Right atrium auricular region (tissue), 2 donors: ENCODE results near the gene RGS11. TPM values are rescaled to one million over a fixed set of nuclear protein-coding genes. Genes with fewer than 3 reads are reported as not detected.

Experiments used
- DNase-seq: peaks from one replicate; pipeline ENCODE4 v3.0.0-alpha.2; 2019; ENCODE audit warnings: low spot score
- H3K27ac ChIP-seq, 2 donors: fragments of 200-600 bp; sonication (generic); 1 replicate in 1 of 2; 2 replicates in 1 of 2; pipeline ENCODE4 v1.5.1; 2016 to 2019
- H3K27me3 ChIP-seq, 2 donors: fragments of 200-600 bp; sonication (generic); one replicate each; pipeline versions ENCODE4 v1.5.1 to v1.6.0; 2017 to 2019
- H3K36me3 ChIP-seq: fragments of 200-600 bp; sonication (generic); one replicate; pipeline ENCODE4 v1.5.1; 2016
- H3K4me1 ChIP-seq, 2 donors: fragments of 200-600 bp; sonication (generic); one replicate each; pipeline versions ENCODE4 v1.5.1 to v1.6.0; 2017 to 2019
- H3K4me3 ChIP-seq, 2 donors: fragments of 200-600 bp; sonication (generic); 1 replicate in 1 of 2; 2 replicates in 1 of 2; pipeline ENCODE4 v1.5.1; 2017 to 2019; ENCODE audit warnings: mild to moderate bottlenecking in 1 of 2, moderate library complexity in 1 of 2
- H3K9me3 ChIP-seq, 2 donors: fragments of 200-600 bp; sonication (generic); one replicate each; pipeline ENCODE4 v1.5.1; 2019
- CTCF ChIP-seq, 2 donors: fragments of 200-600 bp; sonication (generic); IDR thresholded peaks; one replicate each; pipeline ENCODE4 v1.5.1; 2019; ENCODE audit warnings: antibody characterized with exemption in 2 of 2
- total RNA-seq, 2 donors: library from RNA; depleted of rRNA; stranded (reverse); fragments of >200 nt; gene quantifications; one replicate each; pipeline ENCODE4 v1.1.0, GENCODE V29; 2016

The RGS11 gene
- total RNA-seq, 2 donors from 2014 or later: 8.3 to 9.0 TPM

DNA sequence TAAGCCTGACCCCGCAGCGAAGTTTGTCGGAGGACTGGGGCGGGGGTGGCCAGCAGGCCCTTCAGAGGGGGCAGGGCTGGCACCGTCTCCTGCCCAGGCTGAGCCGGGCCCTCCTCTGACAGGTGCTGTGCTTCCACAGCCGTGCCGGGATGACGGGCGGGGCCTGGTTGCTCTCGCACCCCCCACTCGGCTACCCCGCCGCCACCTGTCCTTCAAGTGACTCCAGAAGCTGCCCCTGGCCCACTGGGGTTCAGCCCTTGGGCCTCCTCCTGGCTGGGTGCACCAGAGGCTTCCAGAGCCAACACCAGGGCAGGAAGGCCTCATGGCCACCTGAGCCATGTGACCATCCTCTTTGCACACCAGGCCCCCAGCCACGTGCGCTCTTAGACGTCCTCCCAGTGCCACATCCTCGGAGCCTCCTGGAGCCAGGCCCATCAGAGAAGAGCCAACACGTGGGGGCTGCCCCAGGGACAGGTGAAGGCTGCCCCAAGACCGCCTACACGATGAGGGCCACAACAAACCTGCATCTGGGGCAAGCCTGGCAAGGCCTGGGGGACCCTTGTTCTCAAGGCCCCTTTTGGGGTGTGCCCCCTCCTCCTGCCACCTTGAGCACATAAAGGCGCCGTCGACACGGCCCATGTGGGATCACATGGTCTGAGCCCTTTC lies 14.4 kb upstream of the RGS11 start:
- no peak for TF ChIP-seq CTCF (IDR thresholded peaks at IDR 0.05)
- Histone ChIP-seq H3K4me3 (no peak overlapping the region), H3K27me3 (no peaks in the 10 kb centered on the region), H3K36me3 (peaks cover 38% of the 10 kb centered on the region), H3K4me1 (no peaks in the 10 kb centered on the region), H3K9me3 (no peaks in the 10 kb centered on the region), H3K27ac (no peak overlapping the region)
- DNase-seq: no peak

- Histone ChIP-seq H3K4me1 (no peaks in the 10 kb centered on the region), H3K36me3 (peaks cover 38% of the 10 kb centered on the region), H3K27me3 (no peaks in the 10 kb centered on the region), H3K4me3 (no peak overlapping the region), H3K9me3 (no peaks in the 10 kb centered on the region), H3K27ac (no peak overlapping the region)
- no peak for DNase-seq
- TF ChIP-seq CTCF (IDR thresholded peaks at IDR 0.05): no peak
These were observed 13.8 kb upstream of the RGS11 start for GRCh38 chr16:289395-289997.

- H3K36me3 ChIP-seq: peaks cover 38% of the 10 kb centered on the region
These were observed 12.5 kb upstream of the RGS11 start for GRCh38 chr16:287981-288920.

GRCh38 chr16:287298-287811 lies 11.6 kb upstream of the RGS11 start:
- no peak for DNase-seq
- Histone ChIP-seq H3K4me1 (no peaks in the 10 kb centered on the region), H3K27me3 (no peaks in the 10 kb centered on the region), H3K27ac (no peak overlapping the region), H3K36me3 (peaks cover 33% of the 10 kb centered on the region), H3K4me3 (no peak overlapping the region), H3K9me3 (no peaks in the 10 kb centered on the region)
- no peak for TF ChIP-seq CTCF (IDR thresholded peaks at IDR 0.05)

More at GRCh38 chr16:287981-288920, 12.5 kb upstream of the RGS11 start:
- H3K4me1 ChIP-seq: no peaks in the 10 kb centered on the region
- DNase-seq: no peak
- TF ChIP-seq CTCF (IDR thresholded peaks at IDR 0.05): no peak
- no peak overlapping the region for H3K27ac ChIP-seq
- no peaks in the 10 kb centered on the region for H3K27me3 ChIP-seq
- H3K4me3 ChIP-seq: no peak overlapping the region
- no peaks in the 10 kb centered on the region for H3K9me3 ChIP-seq

DNA sequence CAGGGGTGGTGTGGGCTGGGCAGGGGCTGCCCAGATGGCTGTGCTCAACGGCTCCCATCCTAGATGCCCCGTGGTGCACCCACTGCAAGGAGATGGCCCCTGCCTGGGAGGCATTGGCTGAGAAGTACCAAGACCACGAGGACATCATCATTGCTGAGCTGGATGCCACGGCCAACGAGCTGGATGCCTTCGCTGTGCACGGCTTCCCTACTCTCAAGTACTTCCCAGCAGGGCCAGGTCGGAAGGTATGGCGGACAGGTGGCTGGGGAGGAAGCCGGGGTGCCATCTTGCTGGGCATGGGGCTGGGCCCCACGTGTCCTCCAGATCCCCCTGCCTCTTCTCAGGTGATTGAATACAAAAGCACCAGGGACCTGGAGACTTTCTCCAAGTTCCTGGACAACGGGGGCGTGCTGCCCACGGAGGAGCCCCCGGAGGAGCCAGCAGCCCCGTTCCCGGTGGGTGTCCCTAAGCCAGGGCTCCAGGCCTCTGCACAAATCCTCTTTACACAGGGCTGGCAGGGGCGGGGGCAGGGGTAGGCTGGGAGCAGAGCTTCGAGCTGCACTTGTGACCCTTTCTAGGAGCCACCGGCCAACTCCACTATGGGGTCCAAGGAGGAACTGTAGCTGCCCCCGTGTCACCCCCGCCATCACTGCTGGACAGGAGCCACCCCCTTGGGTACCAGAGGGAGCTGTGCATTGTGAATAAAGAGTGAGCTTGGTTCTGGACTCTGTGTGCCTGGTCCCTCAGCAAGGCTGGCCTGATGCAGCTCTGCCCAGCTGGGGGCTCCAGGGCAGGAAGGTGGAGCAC lies 10.9 kb upstream of the RGS11 start:
- Histone ChIP-seq H3K4me1 (no peaks in the 10 kb centered on the region), H3K27me3 (no peaks in the 10 kb centered on the region), H3K4me3 (no peak overlapping the region), H3K27ac (no peak overlapping the region), H3K9me3 (no peaks in the 10 kb centered on the region), H3K36me3 (peaks cover 28% of the 10 kb centered on the region)
- DNase-seq: no peak
- TF ChIP-seq CTCF (IDR thresholded peaks at IDR 0.05): no peak
